Measurements from ENCODE around the gene ANK3. TPM values are rescaled to one million over a fixed set of nuclear protein-coding genes. Genes with fewer than 3 reads are reported as not detected.

ANK3 gene
- total RNA-seq, 2 donors from 2014 or later, result 46.0 to 47.8 TPM

DNA sequence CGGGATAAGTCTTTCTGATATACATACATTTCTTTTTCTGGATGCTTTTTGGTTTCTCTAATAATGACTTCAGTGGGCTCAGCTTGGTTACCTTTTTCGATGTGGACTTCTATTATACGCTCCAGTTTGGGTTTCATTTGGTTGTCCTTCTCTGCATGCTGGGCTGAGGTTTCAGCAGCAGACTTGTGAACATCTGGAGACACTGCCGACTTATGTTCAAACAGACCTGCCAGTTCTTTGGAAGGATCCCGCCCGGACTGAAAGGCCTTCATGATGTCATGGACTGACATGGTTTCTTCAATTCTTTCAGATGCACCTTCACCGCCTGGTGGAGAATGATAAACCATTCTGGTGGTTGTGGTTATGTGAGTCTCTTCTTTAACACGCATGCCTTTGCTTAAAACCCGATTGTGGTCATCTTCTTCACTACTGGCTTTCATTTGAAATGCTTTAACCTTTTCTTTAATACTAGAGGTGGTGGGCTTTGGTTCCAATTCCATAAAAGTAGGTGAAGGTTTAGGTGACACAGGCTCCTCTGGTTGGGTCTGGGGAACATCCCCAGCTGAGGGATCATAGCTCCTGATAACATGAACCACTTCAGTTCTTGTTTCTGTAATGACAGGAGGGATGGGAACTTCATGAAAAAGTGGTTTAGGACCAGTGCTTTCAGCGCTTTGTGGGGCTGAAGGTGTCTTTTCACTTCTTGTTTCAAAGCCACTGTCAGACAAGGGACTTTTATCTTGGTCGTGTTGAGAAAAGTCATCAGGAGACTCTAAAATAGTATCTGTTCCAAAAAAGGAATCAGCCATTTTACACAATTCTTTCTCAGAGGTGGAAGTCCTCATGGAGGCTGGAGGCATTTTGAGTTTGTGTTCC lies 315.7 kb downstream of the ANK3 start:
- no peak for DNase-seq (ENCODE audit: low spot score)
- no peak for TF ChIP-seq POLR2AphosphoS5 (IDR thresholded peaks at IDR 0.05)
- no peak for TF ChIP-seq POLR2A (IDR thresholded peaks at IDR 0.05)
- no peak for TF ChIP-seq CTCF (IDR thresholded peaks at IDR 0.05)
- Histone ChIP-seq H3K27me3 (replicated peaks; ENCODE audit: insufficient read depth) (no peaks in the 10 kb centered on the region), H3K9me3 (no peaks in the 10 kb centered on the region), H3K36me3 (no peaks in the 10 kb centered on the region), H3K27ac (no peak overlapping the region), H3K4me1 (replicated peaks) (no peaks in the 10 kb centered on the region), H3K4me3 (no peak overlapping the region)
- 92% methylated on average over 11 of the region's 11 CpGs for WGBS
- intact Hi-C loops (cut with DNase I), result no loop called here

DNA sequence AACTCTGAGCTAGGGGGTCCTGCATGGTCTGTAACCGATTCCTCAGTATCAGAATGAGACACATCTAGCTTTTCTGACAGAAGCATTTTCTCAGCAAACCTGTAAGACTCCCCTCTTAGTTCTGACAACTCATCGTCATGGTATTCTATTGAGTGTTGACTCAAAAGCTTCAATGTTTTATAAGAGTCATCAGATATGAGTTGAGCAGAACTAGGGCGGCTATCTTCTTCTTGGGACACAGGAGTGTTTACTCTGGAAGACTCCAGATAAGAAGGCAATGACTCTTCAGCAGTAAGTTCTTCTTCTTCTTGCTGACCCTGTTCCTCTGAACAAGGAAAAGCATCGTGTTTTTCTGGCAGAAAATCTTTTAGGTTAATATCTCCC lies 316.3 kb downstream of the ANK3 start:
- H3K27me3 ChIP-seq (replicated peaks; ENCODE audit: insufficient read depth), result no peaks in the 10 kb centered on the region
- 94% methylated on average over 4 of the region's 4 CpGs for WGBS
- DNase-seq (ENCODE audit: low spot score), result no peak
- intact Hi-C loops (cut with DNase I), result no loop called here
- H3K36me3 ChIP-seq, result no peaks in the 10 kb centered on the region
- no peak overlapping the region for H3K4me3 ChIP-seq
- no peak for TF ChIP-seq POLR2A (IDR thresholded peaks at IDR 0.05)
- TF ChIP-seq CTCF (IDR thresholded peaks at IDR 0.05), result no peak
- TF ChIP-seq POLR2AphosphoS5 (IDR thresholded peaks at IDR 0.05), result no peak
- no peaks in the 10 kb centered on the region for H3K9me3 ChIP-seq
- H3K27ac ChIP-seq, result no peak overlapping the region
- no peaks in the 10 kb centered on the region for H3K4me1 ChIP-seq (replicated peaks)

DNA sequence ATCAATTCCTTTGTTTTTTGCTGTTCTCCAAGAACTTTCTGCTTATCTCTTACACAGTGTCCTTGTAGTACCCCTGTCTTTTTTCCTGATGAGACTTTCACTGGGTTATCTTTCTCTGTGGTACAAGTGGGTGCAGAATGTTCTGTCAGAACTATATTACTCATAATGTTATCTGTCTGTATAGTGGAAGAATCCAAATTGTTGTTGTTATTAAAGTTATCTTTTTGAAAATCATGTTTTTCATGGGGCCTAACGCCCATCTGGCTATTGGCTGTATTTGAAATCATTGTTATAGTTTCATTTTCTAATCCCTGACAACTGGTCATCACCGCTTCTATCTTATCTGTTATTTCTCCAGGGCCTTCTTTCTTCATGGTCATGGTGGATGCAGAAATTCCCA lies 320.4 kb downstream of the ANK3 start:
- 80% methylated on average over 2 of the region's 2 CpGs for WGBS
- no peak for TF ChIP-seq POLR2A (IDR thresholded peaks at IDR 0.05)
- TF ChIP-seq CTCF (IDR thresholded peaks at IDR 0.05), result no peak
- TF ChIP-seq POLR2AphosphoS5 (IDR thresholded peaks at IDR 0.05), result no peak
- Histone ChIP-seq H3K36me3 (no peaks in the 10 kb centered on the region), H3K9me3 (no peaks in the 10 kb centered on the region), H3K4me1 (replicated peaks) (no peaks in the 10 kb centered on the region), H3K27me3 (replicated peaks; ENCODE audit: insufficient read depth) (no peaks in the 10 kb centered on the region), H3K27ac (no peak overlapping the region), H3K4me3 (no peak overlapping the region)
- DNase-seq (ENCODE audit: low spot score), result no peak
- intact Hi-C loops (cut with DNase I), result no loop called here

DNA sequence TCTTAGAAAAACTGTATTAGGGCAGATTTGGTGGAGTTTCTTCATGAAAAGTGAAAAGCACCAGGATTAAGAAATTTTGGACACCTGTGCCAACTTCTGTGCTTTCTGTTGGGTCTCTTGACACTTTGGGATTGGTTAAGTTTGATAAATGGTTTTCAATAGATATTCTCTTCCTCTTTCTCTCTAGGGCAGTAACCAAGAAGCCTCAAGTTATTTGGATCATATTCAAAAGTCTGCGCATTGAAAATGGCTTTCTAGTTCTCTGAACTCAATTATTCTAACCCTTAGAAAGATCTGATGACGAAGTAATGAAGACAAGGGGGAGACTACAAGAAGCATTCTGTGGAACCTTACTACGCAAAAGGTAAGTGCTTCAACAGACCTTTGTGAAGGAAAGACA lies 339.3 kb downstream of the ANK3 start:
- Histone ChIP-seq H3K4me1 (replicated peaks) (no peaks in the 10 kb centered on the region), H3K9me3 (no peaks in the 10 kb centered on the region), H3K36me3 (no peaks in the 10 kb centered on the region), H3K27ac (no peak overlapping the region), H3K27me3 (replicated peaks; ENCODE audit: insufficient read depth) (no peaks in the 10 kb centered on the region), H3K4me3 (no peak overlapping the region)
- WGBS, result 84% methylated on average over 3 of the region's 3 CpGs
- intact Hi-C loops (cut with DNase I), result no loop called here
- no peak for DNase-seq (ENCODE audit: low spot score)
- TF ChIP-seq CTCF (IDR thresholded peaks at IDR 0.05), result no peak
- TF ChIP-seq POLR2A (IDR thresholded peaks at IDR 0.05), result no peak
- no peak for TF ChIP-seq POLR2AphosphoS5 (IDR thresholded peaks at IDR 0.05)

DNA sequence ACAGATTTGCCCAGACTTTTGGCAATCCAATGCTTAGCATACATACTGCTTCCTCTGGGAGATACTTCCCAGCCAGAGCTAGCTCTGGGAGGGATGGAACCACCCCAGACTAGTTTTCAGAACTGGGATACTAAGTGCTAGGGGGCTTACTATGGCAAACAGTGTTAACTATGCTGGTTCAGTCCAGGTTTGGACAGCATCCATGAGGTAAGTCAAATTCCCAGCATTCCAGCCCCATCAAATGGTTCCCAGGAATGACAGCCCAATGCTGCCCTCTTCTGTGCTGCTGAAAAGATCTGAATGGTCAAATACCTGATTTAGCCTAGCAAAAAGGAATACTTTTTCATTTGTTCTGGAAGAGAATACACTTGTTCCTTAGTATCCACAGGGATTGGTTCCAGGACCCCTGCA lies 341.6 kb downstream of the ANK3 start:
- no peak for TF ChIP-seq POLR2AphosphoS5 (IDR thresholded peaks at IDR 0.05)
- TF ChIP-seq CTCF (IDR thresholded peaks at IDR 0.05), result peak in 2 of 4 experiments; percentile 14 to 23
- Histone ChIP-seq H3K36me3 (no peaks in the 10 kb centered on the region), H3K4me3 (no peak overlapping the region), H3K27me3 (replicated peaks; ENCODE audit: insufficient read depth) (no peaks in the 10 kb centered on the region), H3K4me1 (replicated peaks) (no peaks in the 10 kb centered on the region), H3K9me3 (no peaks in the 10 kb centered on the region), H3K27ac (no peak overlapping the region)
- no peak for DNase-seq (ENCODE audit: low spot score)
- intact Hi-C loops (cut with DNase I), result no loop called here
